ENCODE data around the gene C4orf33. TPM values are rescaled to one million over a fixed set of nuclear protein-coding genes. Genes with fewer than 3 reads are reported as not detected.

C4orf33 gene
- total RNA-seq, 4 donors from 2014 or later, result 11.7 to 15.3 (median 13.4) TPM

DNA sequence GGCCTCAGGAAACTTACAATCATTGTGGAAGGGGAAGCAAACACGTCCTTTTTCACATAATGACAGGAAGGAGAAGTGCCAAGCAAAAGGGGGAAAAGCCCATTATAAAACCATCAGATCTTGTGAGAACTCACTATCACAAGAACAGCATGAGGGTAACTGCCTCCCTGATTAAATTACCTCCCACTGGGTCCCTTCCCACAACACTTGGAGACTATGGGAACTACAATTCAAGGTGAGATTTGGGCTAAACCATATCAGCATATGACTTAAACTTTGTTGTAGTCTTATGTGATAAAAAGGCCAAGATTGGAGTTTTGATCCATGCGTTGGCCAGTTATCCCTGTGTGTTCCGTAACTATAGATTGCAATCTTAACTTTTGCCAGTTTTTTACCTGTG lies 68.3 kb downstream of the C4orf33 start:
- TF ChIP-seq, protein P1, sequence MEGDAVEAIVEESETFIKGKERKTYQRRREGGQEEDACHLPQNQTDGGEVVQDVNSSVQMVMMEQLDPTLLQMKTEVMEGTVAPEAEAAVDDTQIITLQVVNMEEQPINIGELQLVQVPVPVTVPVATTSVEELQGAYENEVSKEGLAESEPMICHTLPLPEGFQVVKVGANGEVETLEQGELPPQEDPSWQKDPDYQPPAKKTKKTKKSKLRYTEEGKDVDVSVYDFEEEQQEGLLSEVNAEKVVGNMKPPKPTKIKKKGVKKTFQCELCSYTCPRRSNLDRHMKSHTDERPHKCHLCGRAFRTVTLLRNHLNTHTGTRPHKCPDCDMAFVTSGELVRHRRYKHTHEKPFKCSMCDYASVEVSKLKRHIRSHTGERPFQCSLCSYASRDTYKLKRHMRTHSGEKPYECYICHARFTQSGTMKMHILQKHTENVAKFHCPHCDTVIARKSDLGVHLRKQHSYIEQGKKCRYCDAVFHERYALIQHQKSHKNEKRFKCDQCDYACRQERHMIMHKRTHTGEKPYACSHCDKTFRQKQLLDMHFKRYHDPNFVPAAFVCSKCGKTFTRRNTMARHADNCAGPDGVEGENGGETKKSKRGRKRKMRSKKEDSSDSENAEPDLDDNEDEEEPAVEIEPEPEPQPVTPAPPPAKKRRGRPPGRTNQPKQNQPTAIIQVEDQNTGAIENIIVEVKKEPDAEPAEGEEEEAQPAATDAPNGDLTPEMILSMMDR (IDR thresholded peaks at IDR 0.05; ENCODE audit: low read depth), result no peak

Other genes starting within 250 kb of the C4orf33 start
- gene SCLT1, start 2.6 kb upstream of the C4orf33 start, total RNA-seq, result 10 to 100 TPM; 12.6 to 22.0 (median 14.1) TPM

Measured in subcutaneous adipose tissue (tissue), 4 donors.